HG03103 (cell line): ENCODE measurements around the gene CRADD.
"Not testable (repeated sequence)": the region's sequence is repeated elsewhere in the genome, so short reads cannot be mapped to it uniquely, and the experiment has no call there.

Experiments
- ATAC-seq: cut with Tn5 transposase; IDR thresholded peaks from one replicate; pipeline ENCODE4 v1.9.1; 2021; ENCODE audit warnings: low read depth; ENCODE audit not compliant: unreplicated experiment

The CRADD gene

GRCh38 chr12:93915411-93915810 lies 238.2 kb downstream of the CRADD start:
- ATAC-seq, result no peak

- no peak for ATAC-seq
These were observed 239.2 kb downstream of the CRADD start for GRCh38 chr12:93916402-93916801.

GRCh38 chr12:93918262-93918661 lies 241.1 kb downstream of the CRADD start:
- no peak for ATAC-seq

GRCh38 chr12:93918900-93919299 lies 241.7 kb downstream of the CRADD start:
- ATAC-seq, result no peak

- no peak for ATAC-seq
These were observed 244.3 kb downstream of the CRADD start for GRCh38 chr12:93921521-93921920.

- no peak for ATAC-seq
These were observed 245.4 kb downstream of the CRADD start for GRCh38 chr12:93922583-93923006.

- no peak for ATAC-seq
These were observed 247.2 kb downstream of the CRADD start for GRCh38 chr12:93924367-93924766.

GRCh38 chr12:93925585-93926205 lies 248.5 kb downstream of the CRADD start:
- ATAC-seq, result no peak

GRCh38 chr12:93926237-93926636 lies 249.1 kb downstream of the CRADD start:
- no peak for ATAC-seq

- ATAC-seq, result not testable (repeated sequence)
These were observed 251.9 kb downstream of the CRADD start for GRCh38 chr12:93929081-93929480.

GRCh38 chr12:93937812-93938211 lies 260.6 kb downstream of the CRADD start:
- ATAC-seq, result no peak

- ATAC-seq, result no peak
These were observed 261.1 kb downstream of the CRADD start for GRCh38 chr12:93938317-93938716.

GRCh38 chr12:93938931-93939330 lies 261.8 kb downstream of the CRADD start:
- no peak for ATAC-seq

GRCh38 chr12:93939641-93940325 lies 262.6 kb downstream of the CRADD start:
- ATAC-seq, result no peak

GRCh38 chr12:93943780-93944179 lies 266.6 kb downstream of the CRADD start:
- ATAC-seq, result no peak

GRCh38 chr12:93944201-93944600 lies 267.0 kb downstream of the CRADD start:
- no peak for ATAC-seq
